DOHH2 (cell line): Measurements from ENCODE around the gene ZBTB7A.

Experiments
- H3F3A ChIP-seq: fragments of 200-600 bp; sonication (generic), shearing (Covaris generic); 2 replicates; pipeline ENCODE4 v1.6.0; 2016; ENCODE audit warnings: antibody characterized with exemption, mild to moderate bottlenecking; ENCODE audit not compliant: control insufficient read depth, insufficient read depth
- H3K27ac ChIP-seq: fragments of 200-600 bp; sonication (generic); 2 replicates; pipeline ENCODE4 v1.5.1; 2014; ENCODE audit warnings: low read depth, mild to moderate bottlenecking, low read length, moderate library complexity
- H3K27me3 ChIP-seq: fragments of 200-600 bp; sonication (generic); 2 replicates; pipeline ENCODE4 v1.6.1; 2014; ENCODE audit warnings: mild to moderate bottlenecking, low read length, mixed read lengths; ENCODE audit not compliant: control insufficient read depth
- H3K36me3 ChIP-seq: fragments of 200-600 bp; sonication (generic); 2 replicates; pipeline ENCODE4 v1.6.1; 2014; ENCODE audit warnings: mild to moderate bottlenecking, low read length, moderate library complexity, mixed read lengths; ENCODE audit not compliant: control insufficient read depth
- H3K4me1 ChIP-seq: fragments of 200-600 bp; sonication (generic); 2 replicates; pipeline ENCODE4 v1.6.1; 2014; ENCODE audit warnings: mild to moderate bottlenecking, low read length, mixed read lengths; ENCODE audit not compliant: control insufficient read depth
- H3K4me2 ChIP-seq: fragments of 200-600 bp; sonication (generic); 2 replicates; pipeline ENCODE4 v1.6.0; 2014; ENCODE audit warnings: mild to moderate bottlenecking, low read length, moderate library complexity
- H3K4me3 ChIP-seq: fragments of 200-600 bp; sonication (generic); 2 replicates; pipeline ENCODE4 v1.5.1; 2014; ENCODE audit warnings: mild to moderate bottlenecking, low read length, mixed read lengths
- H3K79me2 ChIP-seq: fragments of 200-600 bp; sonication (generic); 2 replicates; pipeline ENCODE4 v1.6.1; 2014; ENCODE audit warnings: mild to moderate bottlenecking, low read length, mixed read lengths; ENCODE audit not compliant: control insufficient read depth
- H3K9me2 ChIP-seq: fragments of 200-600 bp; sonication (generic); replicated peaks from 2 replicates; pipeline ENCODE4 v1.6.1; 2014; ENCODE audit warnings: mild to moderate bottlenecking, low read length, mixed read lengths; ENCODE audit not compliant: control insufficient read depth
- H3K9me3 ChIP-seq: fragments of 200-600 bp; sonication (generic); 2 replicates; pipeline ENCODE4 v1.6.1; 2014; ENCODE audit warnings: antibody characterized with exemption, low read length, mixed read lengths; ENCODE audit not compliant: control insufficient read depth, insufficient read depth
- H4K20me1 ChIP-seq: fragments of 200-600 bp; sonication (generic); 2 replicates; pipeline ENCODE4 v1.6.0; 2014; ENCODE audit warnings: low read depth, mild to moderate bottlenecking, antibody characterized with exemption, low read length, moderate library complexity; ENCODE audit not compliant: control insufficient read depth, insufficient read depth
- EZH2phosphoT487 ChIP-seq: fragments of 200-600 bp; sonication (generic); IDR thresholded peaks from 2 replicates; pipeline ENCODE4 v1.6.1; 2017; ENCODE audit warnings: borderline replicate concordance, mild to moderate bottlenecking, antibody characterized with exemption, low read length, moderate library complexity, mixed read lengths
- TF ChIP-seq, protein P1 (sequence below): fragments of 200-600 bp; sonication (generic); IDR thresholded peaks from one replicate; pipeline ENCODE4 v1.5.1; 2014; ENCODE audit warnings: antibody characterized with exemption, mild to moderate bottlenecking, low read depth, low read length; ENCODE audit not compliant: poor library complexity, severe bottlenecking

Gene ZBTB7A

DNA sequence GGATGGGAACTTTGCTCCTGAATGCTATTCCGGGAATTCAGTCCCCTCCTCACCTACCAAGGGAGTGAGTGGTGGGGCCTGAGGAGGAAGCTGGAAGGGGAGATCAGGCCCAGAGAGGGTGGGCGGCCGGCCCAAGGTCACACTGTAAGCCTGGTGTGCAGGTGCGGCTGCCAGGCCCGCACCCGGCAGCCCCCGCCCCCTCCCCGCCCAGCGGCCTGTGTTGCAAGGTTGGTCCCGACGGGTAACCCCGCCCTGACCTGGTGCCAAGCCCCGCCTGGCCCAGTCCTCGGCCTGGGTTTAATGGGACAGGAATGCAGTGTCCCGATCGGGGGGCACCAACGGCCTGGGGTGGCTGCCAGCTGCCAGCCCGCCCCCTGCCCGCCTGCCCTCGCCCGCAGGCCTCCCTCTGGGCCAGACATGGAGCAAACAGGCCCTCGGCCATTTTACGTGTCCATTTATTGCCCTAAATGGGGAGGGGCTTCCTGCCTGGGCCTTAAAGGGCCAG lies 5.5 kb downstream of the ZBTB7A start:
- H3F3A ChIP-seq: no peaks in the 10 kb centered on the region
- H3K4me1 ChIP-seq: peaks cover 42% of the 10 kb centered on the region
- H3K4me2 ChIP-seq: peak overlapping the region; percentile 67
- no peaks in the 10 kb centered on the region for H3K9me2 ChIP-seq
- peaks cover 57% of the 10 kb centered on the region for H3K36me3 ChIP-seq
- no peaks in the 10 kb centered on the region for H3K9me3 ChIP-seq
- H4K20me1 ChIP-seq: peaks cover 44% of the 10 kb centered on the region
- H3K27me3 ChIP-seq: no peaks in the 10 kb centered on the region
- H3K79me2 ChIP-seq: peaks cover 91% of the 10 kb centered on the region
- 0 out of 2 replicates have a peak overlapping the region, but pooled peaks have one; percentile 9 for H3K27ac ChIP-seq
- H3K4me3 ChIP-seq: peak overlapping the region; percentile 37
- TF ChIP-seq EZH2phosphoT487: no peak
- TF ChIP-seq, protein P1, sequence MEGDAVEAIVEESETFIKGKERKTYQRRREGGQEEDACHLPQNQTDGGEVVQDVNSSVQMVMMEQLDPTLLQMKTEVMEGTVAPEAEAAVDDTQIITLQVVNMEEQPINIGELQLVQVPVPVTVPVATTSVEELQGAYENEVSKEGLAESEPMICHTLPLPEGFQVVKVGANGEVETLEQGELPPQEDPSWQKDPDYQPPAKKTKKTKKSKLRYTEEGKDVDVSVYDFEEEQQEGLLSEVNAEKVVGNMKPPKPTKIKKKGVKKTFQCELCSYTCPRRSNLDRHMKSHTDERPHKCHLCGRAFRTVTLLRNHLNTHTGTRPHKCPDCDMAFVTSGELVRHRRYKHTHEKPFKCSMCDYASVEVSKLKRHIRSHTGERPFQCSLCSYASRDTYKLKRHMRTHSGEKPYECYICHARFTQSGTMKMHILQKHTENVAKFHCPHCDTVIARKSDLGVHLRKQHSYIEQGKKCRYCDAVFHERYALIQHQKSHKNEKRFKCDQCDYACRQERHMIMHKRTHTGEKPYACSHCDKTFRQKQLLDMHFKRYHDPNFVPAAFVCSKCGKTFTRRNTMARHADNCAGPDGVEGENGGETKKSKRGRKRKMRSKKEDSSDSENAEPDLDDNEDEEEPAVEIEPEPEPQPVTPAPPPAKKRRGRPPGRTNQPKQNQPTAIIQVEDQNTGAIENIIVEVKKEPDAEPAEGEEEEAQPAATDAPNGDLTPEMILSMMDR: no peak

DNA sequence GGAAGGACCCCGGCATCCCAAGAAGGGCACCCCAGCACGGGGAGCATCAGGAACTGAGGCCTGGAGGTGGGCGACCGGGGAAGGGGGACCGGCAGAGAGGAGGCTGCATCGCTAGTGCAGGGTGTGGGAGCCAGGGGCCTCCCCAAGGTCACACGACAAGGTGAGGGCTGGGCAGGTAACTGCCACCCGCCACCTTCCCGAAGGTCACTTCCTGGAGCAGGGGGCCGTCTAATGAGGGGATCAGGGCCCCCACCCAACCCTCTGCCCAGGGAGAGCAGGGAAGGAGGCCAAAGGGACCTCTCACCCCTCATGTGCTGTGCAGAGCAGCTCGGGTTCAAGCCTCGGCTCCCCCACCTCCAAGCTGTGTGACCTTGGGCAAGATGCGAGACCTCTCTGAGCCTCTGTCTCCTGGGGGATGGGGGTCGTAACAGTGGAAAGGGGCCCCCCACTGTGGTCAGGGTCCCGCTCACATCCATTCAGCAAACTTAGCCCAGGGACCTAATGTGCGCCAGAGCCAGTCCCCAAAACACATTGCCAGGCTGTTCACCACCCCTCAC lies 6.0 kb downstream of the ZBTB7A start:
- no peaks in the 10 kb centered on the region for H3K27me3 ChIP-seq

DNA sequence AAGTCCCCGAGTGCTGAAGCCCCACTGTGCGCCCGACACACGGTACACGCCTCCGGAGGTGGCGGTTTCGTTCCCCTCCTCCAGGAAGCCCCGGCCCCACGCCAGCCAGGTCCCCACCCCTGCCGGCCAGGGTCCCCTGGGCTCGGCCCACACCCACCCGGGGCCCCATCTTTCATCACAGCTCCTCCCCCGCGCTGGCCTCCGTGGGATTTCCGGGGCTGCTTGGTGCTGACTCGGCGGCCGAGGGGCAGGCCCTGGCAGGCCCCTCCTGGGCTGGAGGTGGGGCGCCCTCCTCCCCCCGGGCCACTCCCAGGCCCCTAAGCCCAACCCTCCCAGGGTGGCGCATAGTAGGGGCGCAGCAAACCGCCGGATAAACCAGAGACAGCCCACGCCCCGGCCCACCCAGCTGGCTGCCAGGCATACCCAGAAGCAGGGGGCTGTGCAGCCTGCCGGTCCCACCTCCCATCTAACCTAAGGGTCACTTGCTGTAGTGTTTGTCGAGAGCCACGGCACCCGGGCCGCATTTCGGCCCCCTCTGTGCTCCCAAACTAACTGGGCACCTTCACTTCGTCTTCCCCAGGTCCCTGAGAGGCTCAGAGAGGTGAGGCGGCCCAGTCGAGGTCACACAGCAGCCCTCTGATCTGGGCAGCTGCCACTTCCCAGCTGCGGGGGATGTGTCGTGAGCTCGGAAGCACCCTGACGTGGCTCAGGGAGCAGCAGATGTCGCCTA lies 6.6 kb downstream of the ZBTB7A start:
- Histone ChIP-seq H3K27me3 (no peaks in the 10 kb centered on the region), H3K9me2 (no peaks in the 10 kb centered on the region), H3K4me1 (peaks cover 42% of the 10 kb centered on the region), H3K36me3 (peaks cover 66% of the 10 kb centered on the region), H3F3A (no peaks in the 10 kb centered on the region), H3K79me2 (peaks cover 100% of the 10 kb centered on the region), H3K27ac (no peak overlapping the region), H4K20me1 (peaks cover 49% of the 10 kb centered on the region), H3K9me3 (no peaks in the 10 kb centered on the region), H3K4me3 (peak overlapping the region; percentile 37; the same call in 1 of the 2 replicates), H3K4me2 (peak overlapping the region; percentile 67)
- TF ChIP-seq, protein P1: no peak
- no peak for TF ChIP-seq EZH2phosphoT487

More for the DNA sequence above, 6.0 kb downstream of the ZBTB7A start:
- H3K27ac ChIP-seq: peak overlapping the region; percentile 9; the same call in 1 of the 2 replicates
- peaks cover 42% of the 10 kb centered on the region for H3K4me1 ChIP-seq
- H3K9me2 ChIP-seq: no peaks in the 10 kb centered on the region
- H3K36me3 ChIP-seq: peaks cover 61% of the 10 kb centered on the region
- peak overlapping the region; percentile 67 for H3K4me2 ChIP-seq
- TF ChIP-seq EZH2phosphoT487: no peak
- TF ChIP-seq, protein P1: no peak
- peaks cover 49% of the 10 kb centered on the region for H4K20me1 ChIP-seq
- no peaks in the 10 kb centered on the region for H3K9me3 ChIP-seq
- peaks cover 95% of the 10 kb centered on the region for H3K79me2 ChIP-seq
- H3K4me3 ChIP-seq: peak overlapping the region; percentile 37
- no peaks in the 10 kb centered on the region for H3F3A ChIP-seq
